ENCODE data around the gene EPHB1.

Gene EPHB1

GRCh38 chr3:135238236-135238830, 443.3 kb downstream of the EPHB1 start:
- Histone ChIP-seq H3K27ac (ENCODE audit: poor library complexity, severe bottlenecking) (no peak overlapping the region), H3K27me3 (ENCODE audit: insufficient read depth, poor library complexity, severe bottlenecking) (no peaks in the 10 kb centered on the region), H3K4me3 (ENCODE audit: severe bottlenecking) (no peak overlapping the region), H3K4me1 (ENCODE audit: insufficient read depth, poor library complexity, severe bottlenecking) (no peaks in the 10 kb centered on the region), H3K9me3 (ENCODE audit: severe bottlenecking) (no peaks in the 10 kb centered on the region), H3K36me3 (ENCODE audit: low read depth) (no peaks in the 10 kb centered on the region)
- DNase-seq (ENCODE audit: low spot score): no peak
- no peak for TF ChIP-seq CTCF (IDR thresholded peaks at IDR 0.05; ENCODE audit: poor library complexity, severe bottlenecking)
- no peak for ATAC-seq (ENCODE audit: low read depth)

- no peak for TF ChIP-seq CTCF (IDR thresholded peaks at IDR 0.05; ENCODE audit: poor library complexity, severe bottlenecking)
- Histone ChIP-seq H3K4me3 (ENCODE audit: severe bottlenecking) (no peak overlapping the region), H3K27ac (ENCODE audit: poor library complexity, severe bottlenecking) (no peak overlapping the region), H3K9me3 (ENCODE audit: severe bottlenecking) (no peaks in the 10 kb centered on the region), H3K36me3 (ENCODE audit: low read depth) (no peaks in the 10 kb centered on the region), H3K4me1 (ENCODE audit: insufficient read depth, poor library complexity, severe bottlenecking) (no peaks in the 10 kb centered on the region), H3K27me3 (ENCODE audit: insufficient read depth, poor library complexity, severe bottlenecking) (no peaks in the 10 kb centered on the region)
- DNase-seq (ENCODE audit: low spot score) (no peak), ATAC-seq (ENCODE audit: low read depth) (no peak)
Observed at GRCh38 chr3:135238871-135239614, 444.0 kb downstream of the EPHB1 start.

- ATAC-seq (ENCODE audit: low read depth) (no peak), DNase-seq (ENCODE audit: low spot score) (no peak)
- Histone ChIP-seq H3K27me3 (ENCODE audit: insufficient read depth, poor library complexity, severe bottlenecking) (no peaks in the 10 kb centered on the region), H3K27ac (ENCODE audit: poor library complexity, severe bottlenecking) (no peak overlapping the region), H3K4me1 (ENCODE audit: insufficient read depth, poor library complexity, severe bottlenecking) (no peaks in the 10 kb centered on the region), H3K9me3 (ENCODE audit: severe bottlenecking) (no peaks in the 10 kb centered on the region), H3K36me3 (ENCODE audit: low read depth) (no peaks in the 10 kb centered on the region), H3K4me3 (ENCODE audit: severe bottlenecking) (no peak overlapping the region)
- TF ChIP-seq CTCF (IDR thresholded peaks at IDR 0.05; ENCODE audit: poor library complexity, severe bottlenecking): no peak
Observed at GRCh38 chr3:135239615-135239884, 444.5 kb downstream of the EPHB1 start.

GRCh38 chr3:135240426-135240825, 445.4 kb downstream of the EPHB1 start:
- Histone ChIP-seq H3K36me3 (ENCODE audit: low read depth) (no peaks in the 10 kb centered on the region), H3K4me1 (ENCODE audit: insufficient read depth, poor library complexity, severe bottlenecking) (no peaks in the 10 kb centered on the region), H3K27ac (ENCODE audit: poor library complexity, severe bottlenecking) (no peak overlapping the region), H3K9me3 (ENCODE audit: severe bottlenecking) (no peaks in the 10 kb centered on the region), H3K4me3 (ENCODE audit: severe bottlenecking) (no peak overlapping the region), H3K27me3 (ENCODE audit: insufficient read depth, poor library complexity, severe bottlenecking) (no peaks in the 10 kb centered on the region)
- TF ChIP-seq CTCF (IDR thresholded peaks at IDR 0.05; ENCODE audit: poor library complexity, severe bottlenecking): no peak
- ATAC-seq (ENCODE audit: low read depth): no peak
- DNase-seq (ENCODE audit: low spot score): no peak

GRCh38 chr3:135242285-135242684, 447.2 kb downstream of the EPHB1 start:
- Histone ChIP-seq H3K27me3 (ENCODE audit: insufficient read depth, poor library complexity, severe bottlenecking) (no peaks in the 10 kb centered on the region), H3K4me3 (ENCODE audit: severe bottlenecking) (no peak overlapping the region), H3K36me3 (ENCODE audit: low read depth) (no peaks in the 10 kb centered on the region), H3K27ac (ENCODE audit: poor library complexity, severe bottlenecking) (no peak overlapping the region), H3K9me3 (ENCODE audit: severe bottlenecking) (no peaks in the 10 kb centered on the region), H3K4me1 (ENCODE audit: insufficient read depth, poor library complexity, severe bottlenecking) (no peaks in the 10 kb centered on the region)
- no peak for TF ChIP-seq CTCF (IDR thresholded peaks at IDR 0.05; ENCODE audit: poor library complexity, severe bottlenecking)
- DNase-seq (ENCODE audit: low spot score) (no peak), ATAC-seq (ENCODE audit: low read depth) (no peak)
